ENCODE results near the gene ATP1A4.

GRCh38 chr1:160211046-160211790, 59.8 kb downstream of the ATP1A4 start:
- TF ChIP-seq CTCF (IDR thresholded peaks at IDR 0.05; ENCODE audit: low read depth, low read length, poor library complexity, severe bottlenecking) (no peak), EZH2phosphoT487 (IDR thresholded peaks at IDR 0.05; ENCODE audit: borderline replicate concordance, low read length) (no peak)

Data from DOHH2 (cell line).